H9 (cell line): ENCODE results near the gene MYRF. TPM values are rescaled to one million over a fixed set of nuclear protein-coding genes. Genes with fewer than 3 reads are reported as not detected.

ENCODE experiments used
- DNase-seq: peaks from one replicate; pipeline ENCODE4 v3.0.0-alpha.2; 2017
- H2AFZ ChIP-seq: one replicate; pipeline ENCODE4 v1.6.1; 2013; ENCODE audit warnings: mild to moderate bottlenecking, low read length, control low read depth, moderate library complexity
- H2AK5ac ChIP-seq: 2 replicates; pipeline ENCODE4 v1.6.1; 2013; ENCODE audit warnings: low read length, control low read depth, mixed read lengths; ENCODE audit not compliant: insufficient read length
- H2BK120ac ChIP-seq: one replicate; pipeline ENCODE4 v1.6.1; 2013; ENCODE audit warnings: low read depth, mild to moderate bottlenecking, low read length, control low read depth, inconsistent platforms; ENCODE audit not compliant: poor library complexity, severe bottlenecking
- H2BK12ac ChIP-seq: 2 replicates; pipeline ENCODE4 v1.6.1; 2013; ENCODE audit warnings: low read length, control low read depth, mixed read lengths, low read depth; ENCODE audit not compliant: insufficient read length
- H2BK15ac ChIP-seq: 2 replicates; pipeline ENCODE4 v1.6.1; 2013; ENCODE audit warnings: low read depth, low read length, control low read depth
- H2BK20ac ChIP-seq: one replicate; pipeline ENCODE4 v1.6.1; 2013; ENCODE audit warnings: low read depth, mild to moderate bottlenecking, low read length, control low read depth, inconsistent platforms; ENCODE audit not compliant: poor library complexity, severe bottlenecking
- H2BK5ac ChIP-seq: 2 replicates; pipeline ENCODE4 v1.6.1; 2013; ENCODE audit warnings: low read length, control low read depth, mixed read lengths; ENCODE audit not compliant: insufficient read length
- H3K14ac ChIP-seq: 2 replicates; pipeline ENCODE4 v1.6.1; 2013; ENCODE audit warnings: low read length, control low read depth; ENCODE audit not compliant: insufficient read depth
- H3K18ac ChIP-seq: 2 replicates; pipeline ENCODE4 v1.6.1; 2013; ENCODE audit warnings: low read depth, mild to moderate bottlenecking, mixed read lengths, low read length, control low read depth; ENCODE audit not compliant: insufficient read length
- H3K23ac ChIP-seq: 2 replicates; pipeline ENCODE4 v1.6.1; 2013; ENCODE audit warnings: low read length, control low read depth, mixed read lengths, low read depth; ENCODE audit not compliant: insufficient read length
- H3K23me2 ChIP-seq: 2 replicates; pipeline ENCODE4 v1.6.1; 2013; ENCODE audit warnings: low read depth, mild to moderate bottlenecking, mixed read lengths, low read length, control low read depth; ENCODE audit not compliant: insufficient read length, poor library complexity, severe bottlenecking
- H3K27ac ChIP-seq: 2 replicates; pipeline ENCODE4 v1.5.1; 2013; ENCODE audit warnings: low read length, control low read depth, mixed read lengths, low read depth; ENCODE audit not compliant: insufficient read length
- H3K27me3 ChIP-seq: 2 replicates; pipeline ENCODE4 v1.6.1; 2013; ENCODE audit warnings: low read length, control low read depth, inconsistent platforms; ENCODE audit not compliant: insufficient read depth
- H3K4ac ChIP-seq: 2 replicates; pipeline ENCODE4 v1.6.1; 2013; ENCODE audit warnings: low read depth, mild to moderate bottlenecking, control low read depth, inconsistent platforms, low read length, moderate library complexity
- H3K4me1 ChIP-seq: 2 replicates; pipeline ENCODE4 v1.6.1; 2013; ENCODE audit warnings: low read length, control low read depth, inconsistent platforms; ENCODE audit not compliant: insufficient read depth
- H3K4me2 ChIP-seq: 2 replicates; pipeline ENCODE4 v1.6.1; 2013; ENCODE audit warnings: low read length, control low read depth, mixed read lengths; ENCODE audit not compliant: insufficient read length, insufficient read depth
- H3K56ac ChIP-seq: 2 replicates; pipeline ENCODE4 v1.6.1; 2013; ENCODE audit warnings: low read depth, mild to moderate bottlenecking, mixed read lengths, low read length, control low read depth; ENCODE audit not compliant: insufficient read length
- H3K79me1 ChIP-seq: 2 replicates; pipeline ENCODE4 v1.6.1; 2013; ENCODE audit warnings: low read depth, mild to moderate bottlenecking, moderate library complexity, low read length, control low read depth, inconsistent platforms; ENCODE audit not compliant: insufficient read depth, poor library complexity, severe bottlenecking
- H3K79me2 ChIP-seq: 2 replicates; pipeline ENCODE4 v1.6.1; 2013; ENCODE audit warnings: low read length, control low read depth, inconsistent platforms; ENCODE audit not compliant: insufficient read depth
- H3K9ac ChIP-seq: 2 replicates; pipeline ENCODE4 v1.6.1; 2013; ENCODE audit warnings: low read length, control low read depth, mixed read lengths; ENCODE audit not compliant: insufficient read length; ENCODE audit errors: extremely low read depth
- H3K9me3 ChIP-seq: one replicate; pipeline ENCODE4 v1.6.1; 2013; ENCODE audit warnings: low read depth, low read length, inconsistent platforms; ENCODE audit not compliant: control insufficient read depth
- H3T11ph ChIP-seq: one replicate; pipeline ENCODE4 v1.6.1; 2013; ENCODE audit warnings: mild to moderate bottlenecking, low read length, control low read depth, inconsistent platforms
- H4K20me1 ChIP-seq: one replicate; pipeline ENCODE4 v1.6.1; 2013; ENCODE audit not compliant: control insufficient read depth, insufficient read length, insufficient read depth
- H4K5ac ChIP-seq: 2 replicates; pipeline ENCODE4 v1.6.1; 2013; ENCODE audit warnings: low read depth, mild to moderate bottlenecking, mixed read lengths, low read length, control low read depth; ENCODE audit not compliant: insufficient read length
- H4K8ac ChIP-seq: replicated peaks from 2 replicates; pipeline ENCODE4 v1.6.1; 2013; ENCODE audit warnings: low read length, control low read depth, mixed read lengths, low read depth; ENCODE audit not compliant: insufficient read length
- H4K91ac ChIP-seq: 2 replicates; pipeline ENCODE4 v1.6.1; 2013; ENCODE audit warnings: low read depth, mild to moderate bottlenecking, moderate library complexity, mixed read lengths, low read length, control low read depth; ENCODE audit not compliant: insufficient read length
- H3K27ac Mint-ChIP-seq, 3 experiments: 2 replicates in 2 of 3; 3 replicates in 1 of 3; pipeline ENCODE4 v1.8.0; 2020 to 2021; ENCODE audit warnings: mixed read lengths in 3 of 3, mild to moderate bottlenecking in 1 of 3, moderate library complexity in 1 of 3
- H3K27me3 Mint-ChIP-seq: 2 replicates; pipeline ENCODE4 v1.8.0; 2021; ENCODE audit warnings: low read depth, mild to moderate bottlenecking, moderate library complexity, mixed read lengths
- H3K36me3 Mint-ChIP-seq, 3 experiments: 2 replicates in 2 of 3; 3 replicates in 1 of 3; pipeline ENCODE4 v1.8.0; 2020 to 2021; ENCODE audit warnings: low read depth in 3 of 3, mixed read lengths in 3 of 3; ENCODE audit not compliant: insufficient read depth in 1 of 3
- H3K4me1 Mint-ChIP-seq, 2 experiments: 2 replicates each; pipeline ENCODE4 v1.8.0; 2020; ENCODE audit warnings: mixed read lengths in 2 of 2
- H3K4me3 Mint-ChIP-seq, 2 experiments: 2 replicates in 1 of 2; 3 replicates in 1 of 2; pipeline ENCODE4 v1.8.0; 2020 to 2021; ENCODE audit warnings: mild to moderate bottlenecking in 2 of 2, mixed read lengths in 2 of 2, moderate library complexity in 1 of 2
- H3K9me3 Mint-ChIP-seq, 2 experiments: 2 replicates in 1 of 2; 3 replicates in 1 of 2; pipeline ENCODE4 v1.8.0; 2020; ENCODE audit warnings: mild to moderate bottlenecking in 2 of 2, mixed read lengths in 2 of 2, moderate library complexity in 1 of 2
- WGBS: extraction: QIAGEN DNeasy Blood & Tissue Kit; methylation state at CpG from one replicate; pipeline ENCODE4 v1.1.7; 2013; ENCODE audit warnings: missing lambda C conversion rate, low lambda C conversion rate, mixed read lengths; ENCODE audit not compliant: insufficient read length; ENCODE audit errors: extremely low coverage; 5-methylcytosine and 5-hydroxymethylcytosine counted together
- total RNA-seq: library from RNA; stranded (reverse); gene quantifications from 2 replicates; pipeline ENCODE4 v1.2.1, GENCODE V29; 2021
- TF ChIP-seq, protein P1 (sequence below): fragments of 200-600 bp; sonication (generic); conservative IDR thresholded peaks from 3 replicates; pipeline ENCODE4 v1.8.0; 2021; ENCODE audit warnings: antibody characterized with exemption, mild to moderate bottlenecking

The MYRF gene
- total RNA-seq, 1 experiment from 2014 or later, result 13.9 TPM

DNA sequence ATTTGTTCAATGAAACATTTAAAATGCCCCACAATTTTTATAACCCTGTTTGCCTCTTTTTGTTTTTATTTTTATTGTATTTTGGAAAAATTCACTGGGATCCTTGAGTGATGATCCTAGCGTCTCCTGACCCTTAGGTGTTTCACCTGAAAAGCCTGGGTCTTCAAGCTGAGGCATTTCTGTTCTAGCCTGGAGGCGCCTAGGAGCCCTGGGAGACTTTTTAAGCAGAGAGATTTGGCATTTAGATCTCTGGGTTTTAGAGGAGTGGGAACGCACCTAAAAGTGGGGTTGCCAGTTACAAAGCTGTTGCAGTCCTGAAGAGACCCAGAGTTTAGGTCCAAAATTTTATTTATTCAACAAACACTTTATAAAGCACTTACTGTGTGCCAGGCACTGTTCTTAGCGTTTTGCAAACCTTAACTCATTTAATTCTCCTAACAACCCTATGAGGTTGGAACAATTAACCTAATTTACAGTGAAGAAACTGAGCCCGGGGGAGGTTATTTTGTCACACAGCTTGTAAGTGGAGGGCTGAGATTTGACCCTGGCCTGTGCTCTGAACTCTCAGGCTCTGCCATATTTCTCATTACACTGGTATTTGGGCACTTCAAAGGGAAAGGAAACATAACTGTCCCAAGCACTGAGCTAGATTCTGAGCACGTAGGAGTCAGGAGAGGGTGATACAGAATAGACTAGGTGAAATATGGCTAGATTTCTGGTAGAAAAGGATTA, 65.2 kb downstream of the MYRF start:
- DNase-seq, result no peak
- Histone ChIP-seq H3K9me3 (no peaks in the 10 kb centered on the region), H3K23me2 (peaks cover 6% of the 10 kb centered on the region), H3K9ac (peak overlapping the region; percentile 74), H4K91ac (no peak overlapping the region), H4K20me1 (no peaks in the 10 kb centered on the region), H3K27ac (no peak overlapping the region), H4K8ac (no peak overlapping the region), H2BK15ac (no peak overlapping the region), H4K5ac (no peak overlapping the region), H2BK120ac (no peak overlapping the region), H3K4ac (no peak overlapping the region), H3K27me3 (no peaks in the 10 kb centered on the region), H3K23ac (no peak overlapping the region), H2BK5ac (no peak overlapping the region), H3K4me1 (peaks cover 8% of the 10 kb centered on the region), H3K79me2 (peaks cover 5% of the 10 kb centered on the region; the same call in 1 of the 2 replicates), H3K4me2 (peak overlapping the region; percentile 41), H2AK5ac (no peak overlapping the region), H3K18ac (no peak overlapping the region), H3T11ph (no peak overlapping the region), H2AFZ (no peak overlapping the region), H3K56ac (no peak overlapping the region), H2BK20ac (no peak overlapping the region), H3K14ac (peak overlapping the region; percentile 79; the same call in 1 of the 2 replicates), H2BK12ac (no peak overlapping the region), H3K79me1 (no peaks in the 10 kb centered on the region)
- peaks cover 18 to 25% (median 19%) of the 10 kb centered on the region in 3 experiments; a peak in 6 of 7 replicates for H3K36me3 Mint-ChIP-seq
- WGBS, result no CpG with 5 or more reads among the region's 6 CpGs
- peaks cover 0 to 2% of the 10 kb centered on the region in 2 experiments; a peak in 2 of 5 replicates for H3K9me3 Mint-ChIP-seq
- peak overlapping the region; percentile 84 to 96 (median 93) for H3K27ac Mint-ChIP-seq
- H3K4me3 Mint-ChIP-seq, result peak overlapping the region; percentile 84 to 94
- no peaks in the 10 kb centered on the region for H3K27me3 Mint-ChIP-seq
- TF ChIP-seq, protein P1, sequence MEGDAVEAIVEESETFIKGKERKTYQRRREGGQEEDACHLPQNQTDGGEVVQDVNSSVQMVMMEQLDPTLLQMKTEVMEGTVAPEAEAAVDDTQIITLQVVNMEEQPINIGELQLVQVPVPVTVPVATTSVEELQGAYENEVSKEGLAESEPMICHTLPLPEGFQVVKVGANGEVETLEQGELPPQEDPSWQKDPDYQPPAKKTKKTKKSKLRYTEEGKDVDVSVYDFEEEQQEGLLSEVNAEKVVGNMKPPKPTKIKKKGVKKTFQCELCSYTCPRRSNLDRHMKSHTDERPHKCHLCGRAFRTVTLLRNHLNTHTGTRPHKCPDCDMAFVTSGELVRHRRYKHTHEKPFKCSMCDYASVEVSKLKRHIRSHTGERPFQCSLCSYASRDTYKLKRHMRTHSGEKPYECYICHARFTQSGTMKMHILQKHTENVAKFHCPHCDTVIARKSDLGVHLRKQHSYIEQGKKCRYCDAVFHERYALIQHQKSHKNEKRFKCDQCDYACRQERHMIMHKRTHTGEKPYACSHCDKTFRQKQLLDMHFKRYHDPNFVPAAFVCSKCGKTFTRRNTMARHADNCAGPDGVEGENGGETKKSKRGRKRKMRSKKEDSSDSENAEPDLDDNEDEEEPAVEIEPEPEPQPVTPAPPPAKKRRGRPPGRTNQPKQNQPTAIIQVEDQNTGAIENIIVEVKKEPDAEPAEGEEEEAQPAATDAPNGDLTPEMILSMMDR, result no peak
- H3K4me1 Mint-ChIP-seq, result peaks cover 19 to 22% of the 10 kb centered on the region in 2 experiments
